Measurements from ENCODE around the gene SLC6A7.

The SLC6A7 gene

DNA sequence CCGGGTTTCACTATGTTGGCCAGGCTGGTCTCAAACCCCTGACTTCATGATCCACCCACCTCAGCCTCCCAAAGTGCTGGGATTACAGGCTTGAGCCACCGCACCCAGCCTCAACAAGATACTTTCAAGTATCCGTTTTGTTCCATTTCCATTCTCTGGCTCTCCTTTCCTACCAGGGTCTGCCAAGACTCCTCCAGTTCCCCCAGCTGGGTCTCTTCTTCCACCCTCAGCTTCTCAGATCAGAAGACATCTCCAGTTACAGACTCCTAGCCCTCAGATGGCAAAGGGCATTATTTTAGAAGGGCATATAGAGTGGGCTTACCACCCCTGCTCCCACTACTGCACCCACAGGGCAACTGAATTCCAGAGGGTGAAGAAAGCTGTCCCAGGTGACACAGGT is 32.7 kb upstream of the SLC6A7 start:
- no peak overlapping the region for H3K4me3 ChIP-seq (ENCODE audit: low read depth, low read length)
- TF ChIP-seq, protein P1, sequence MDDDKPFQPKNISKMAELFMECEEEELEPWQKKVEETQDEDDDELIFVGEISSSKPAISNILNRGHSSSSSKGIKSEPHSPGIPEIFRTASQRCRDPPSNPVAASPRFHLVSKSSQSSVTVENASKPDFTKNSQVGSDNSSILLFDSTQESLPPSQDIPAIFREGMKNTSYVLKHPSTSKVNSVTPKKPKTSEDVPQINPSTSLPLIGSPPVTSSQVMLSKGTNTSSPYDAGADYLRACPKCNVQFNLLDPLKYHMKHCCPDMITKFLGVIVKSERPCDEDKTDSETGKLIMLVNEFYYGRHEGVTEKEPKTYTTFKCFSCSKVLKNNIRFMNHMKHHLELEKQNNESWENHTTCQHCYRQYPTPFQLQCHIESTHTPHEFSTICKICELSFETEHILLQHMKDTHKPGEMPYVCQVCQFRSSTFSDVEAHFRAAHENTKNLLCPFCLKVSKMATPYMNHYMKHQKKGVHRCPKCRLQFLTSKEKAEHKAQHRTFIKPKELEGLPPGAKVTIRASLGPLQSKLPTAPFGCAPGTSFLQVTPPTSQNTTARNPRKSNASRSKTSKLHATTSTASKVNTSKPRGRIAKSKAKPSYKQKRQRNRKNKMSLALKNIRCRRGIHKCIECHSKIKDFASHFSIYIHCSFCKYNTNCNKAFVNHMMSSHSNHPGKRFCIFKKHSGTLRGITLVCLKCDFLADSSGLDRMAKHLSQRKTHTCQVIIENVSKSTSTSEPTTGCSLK (tag by site-specific recombination; IDR thresholded peaks at IDR 0.05), result no peak
- no peak for TF ChIP-seq ZBTB48 (tag by site-specific recombination; IDR thresholded peaks at IDR 0.05)
- TF ChIP-seq ZNF404 (tag by site-specific recombination; IDR thresholded peaks at IDR 0.05), result no peak
- no peak for TF ChIP-seq ZNF184 (tag by site-specific recombination; IDR thresholded peaks at IDR 0.05)
- TF ChIP-seq, protein P2, sequence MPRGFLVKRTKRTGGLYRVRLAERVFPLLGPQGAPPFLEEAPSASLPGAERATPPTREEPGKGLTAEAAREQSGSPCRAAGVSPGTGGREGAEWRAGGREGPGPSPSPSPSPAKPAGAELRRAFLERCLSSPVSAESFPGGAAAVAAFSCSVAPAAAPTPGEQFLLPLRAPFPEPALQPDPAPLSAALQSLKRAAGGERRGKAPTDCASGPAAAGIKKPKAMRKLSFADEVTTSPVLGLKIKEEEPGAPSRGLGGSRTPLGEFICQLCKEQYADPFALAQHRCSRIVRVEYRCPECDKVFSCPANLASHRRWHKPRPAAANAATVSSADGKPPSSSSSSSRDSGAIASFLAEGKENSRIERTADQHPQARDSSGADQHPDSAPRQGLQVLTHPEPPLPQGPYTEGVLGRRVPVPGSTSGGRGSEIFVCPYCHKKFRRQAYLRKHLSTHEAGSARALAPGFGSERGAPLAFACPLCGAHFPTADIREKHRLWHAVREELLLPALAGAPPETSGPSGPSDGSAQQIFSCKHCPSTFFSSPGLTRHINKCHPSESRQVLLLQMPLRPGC (tag by site-specific recombination; IDR thresholded peaks at IDR 0.05), result no peak
- ChIA-PET CTCF (interaction anchor here (0.7 to 1.0 kb wide), 2 partner anchors 62 to 1536 kb away, joined by 3 to 4 read pairs; no protein-coding TSS in a partner anchor), POLR2A (no interaction called here)
- no peak overlapping the region for H3K27ac ChIP-seq (ENCODE audit: extremely low read depth, low read depth, low read length)
- H3K4me1 ChIP-seq (ENCODE audit: control insufficient read depth, insufficient read depth, low read length), result no peaks in the 10 kb centered on the region
- no peaks in the 10 kb centered on the region for H3K36me3 ChIP-seq (ENCODE audit: control insufficient read depth in 2 of 2, insufficient read depth in 1 of 2, low read length in 2 of 2)
- no peaks in the 10 kb centered on the region for H3K9me3 ChIP-seq (ENCODE audit: control insufficient read depth, insufficient read depth, low read depth, low read length)

GRCh38 chr5:150158170-150158949 is 31.5 kb upstream of the SLC6A7 start:
- Histone ChIP-seq H3K27ac (ENCODE audit: extremely low read depth, low read depth, low read length) (no peak overlapping the region), H3K4me1 (ENCODE audit: control insufficient read depth, insufficient read depth, low read length) (no peaks in the 10 kb centered on the region), H3K4me3 (ENCODE audit: low read depth, low read length) (no peak overlapping the region), H3K36me3 (ENCODE audit: control insufficient read depth in 2 of 2, insufficient read depth in 1 of 2, low read length in 2 of 2) (no peaks in the 10 kb centered on the region), H3K9me3 (ENCODE audit: control insufficient read depth, insufficient read depth, low read depth, low read length) (no peaks in the 10 kb centered on the region)
- ChIA-PET POLR2A (no interaction called here), CTCF (interaction anchor here (0.6 to 2.1 kb wide), 3 partner anchors 47 to 48 kb away, joined by 3 to 8 read pairs (median 4); no protein-coding TSS in a partner anchor)
- TF ChIP-seq ZBTB21 (tag by site-specific recombination; IDR thresholded peaks at IDR 0.05) (no peak), TSHZ1 (tag by site-specific recombination; IDR thresholded peaks at IDR 0.05; ENCODE audit: borderline replicate concordance) (no peak), ZNF2 (tag by site-specific recombination; IDR thresholded peaks at IDR 0.05) (no peak), ZNF654 (tag by site-specific recombination; IDR thresholded peaks at IDR 0.05; ENCODE audit: low read depth) (no peak), ZXDB (tag by site-specific recombination; IDR thresholded peaks at IDR 0.05) (no peak), IKZF3 (tag by site-specific recombination; IDR thresholded peaks at IDR 0.05) (no peak), ZNF18 (tag by site-specific recombination; IDR thresholded peaks at IDR 0.05) (no peak)

Data from HEK293 (cell line).